Activated T-cell treated with anti-CD3 and anti-CD28 coated beads for 48 hours (primary cell): Measurements from ENCODE around the gene ADGRV1.

Experiments
- DNase-seq: peaks from one replicate; pipeline ENCODE4 v3.0.0-alpha.2; 2020; ENCODE audit warnings: low read depth

Gene ADGRV1

DNA sequence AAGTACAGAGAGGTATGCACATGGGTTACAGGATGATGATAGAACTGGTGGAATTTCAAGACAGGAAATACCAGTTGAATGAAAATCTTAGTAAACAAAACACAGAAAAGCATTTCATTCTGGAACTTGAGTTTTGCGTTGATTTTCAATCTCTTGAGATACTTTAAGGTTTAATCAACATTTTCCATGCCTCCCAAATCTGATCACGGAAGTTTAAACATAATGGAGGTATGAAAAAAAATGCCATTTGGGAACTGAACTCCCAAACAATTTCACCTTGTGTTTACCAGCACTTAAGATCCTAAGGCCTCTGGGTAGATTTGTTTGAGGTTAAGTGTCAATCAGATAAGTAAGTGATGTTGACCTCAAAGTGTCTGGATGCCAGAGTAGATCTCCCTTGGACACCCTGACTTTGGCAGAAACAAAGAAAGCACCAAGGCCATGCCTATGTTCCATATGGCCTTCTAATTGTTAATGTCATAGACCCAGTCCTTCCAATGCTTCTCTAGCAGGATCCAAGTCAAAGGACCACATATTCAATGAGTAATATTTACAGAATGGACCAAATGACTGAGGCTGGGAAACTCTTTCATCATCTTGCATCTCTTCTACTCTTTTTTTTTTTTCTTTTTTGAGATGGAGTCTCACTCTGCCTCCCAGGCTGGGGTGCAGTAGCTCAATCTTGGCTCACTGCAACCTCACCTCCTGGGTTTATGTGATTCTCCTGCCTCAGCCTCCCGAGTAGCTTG is 607.6 kb downstream of the ADGRV1 start:
- no peak for DNase-seq

DNA sequence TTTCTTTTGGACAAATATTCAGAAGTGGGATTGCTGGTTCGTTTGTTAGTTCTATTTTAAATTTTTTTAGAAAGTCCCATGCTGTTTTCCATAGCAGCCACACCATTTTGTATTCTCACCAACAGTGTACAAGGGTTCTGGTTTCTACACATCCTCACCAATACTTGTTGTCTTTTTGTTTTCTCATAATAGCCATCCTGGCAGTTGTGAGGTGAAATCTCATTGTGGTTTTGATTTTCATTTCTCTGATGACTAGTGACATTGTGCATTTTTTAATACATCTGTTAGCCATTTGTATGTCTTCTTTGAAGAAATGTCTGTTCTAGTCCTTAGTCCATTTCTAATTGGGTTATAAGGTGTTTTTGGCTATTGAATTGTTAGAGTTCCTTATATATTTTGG is 610.3 kb downstream of the ADGRV1 start:
- DNase-seq = no peak

DNA sequence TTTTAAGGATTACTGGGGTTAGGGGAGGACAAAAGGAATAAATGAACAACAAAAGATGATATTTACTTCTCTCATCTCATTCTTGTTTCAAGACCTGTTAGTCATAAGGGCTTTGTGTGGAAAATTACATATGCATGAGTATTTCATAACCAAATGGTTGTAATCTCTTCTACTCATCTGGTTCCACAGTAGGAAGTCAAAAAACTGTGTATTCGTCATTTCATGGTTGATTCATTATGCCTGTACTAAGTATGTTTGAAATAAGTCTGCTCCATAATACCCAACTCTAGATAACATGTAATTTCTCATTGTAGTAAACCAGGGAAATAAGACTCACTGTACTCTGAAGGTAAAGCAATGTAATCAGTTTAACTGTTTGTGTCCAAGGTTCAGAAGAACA is 611.7 kb downstream of the ADGRV1 start:
- no peak for DNase-seq

DNA sequence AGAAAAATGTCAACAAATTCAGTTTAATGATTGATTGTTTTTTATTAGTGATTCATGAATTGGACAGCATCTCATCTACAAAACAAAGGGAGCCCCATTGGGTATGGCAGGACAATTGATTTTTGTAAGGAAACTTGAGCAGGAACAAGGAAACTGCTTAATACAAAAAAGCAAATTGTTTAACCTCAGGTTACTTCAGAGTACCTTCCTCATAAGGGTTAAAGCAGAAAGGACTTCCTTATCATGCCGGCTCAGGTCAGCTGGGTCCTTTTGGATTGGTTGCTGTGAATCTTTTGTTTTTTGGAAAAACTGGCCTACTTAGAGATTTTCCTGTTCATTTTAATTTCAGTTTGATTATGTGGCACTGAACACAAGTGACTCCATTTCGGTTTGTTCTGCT is 612.7 kb downstream of the ADGRV1 start:
- DNase-seq = no peak

DNA sequence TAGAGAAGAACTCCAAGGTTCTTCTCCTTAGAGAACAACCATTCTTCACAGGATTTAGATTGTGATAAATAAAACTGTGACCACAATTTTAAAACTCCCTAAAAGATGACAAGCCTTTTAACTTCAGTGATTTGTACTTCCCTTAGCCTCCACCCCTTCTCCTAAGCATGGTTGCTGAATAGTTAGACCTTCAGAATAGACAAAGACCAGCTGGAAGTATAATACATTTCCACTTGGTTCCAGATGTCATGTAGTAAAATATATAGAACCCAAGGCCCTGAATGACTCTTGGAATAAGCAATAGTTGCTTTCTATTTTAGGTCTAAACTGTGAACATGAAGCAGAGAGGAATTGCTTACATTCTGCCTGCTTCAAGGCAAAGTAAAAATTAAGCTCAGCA is 615.8 kb downstream of the ADGRV1 start:
- DNase-seq = no peak

DNA sequence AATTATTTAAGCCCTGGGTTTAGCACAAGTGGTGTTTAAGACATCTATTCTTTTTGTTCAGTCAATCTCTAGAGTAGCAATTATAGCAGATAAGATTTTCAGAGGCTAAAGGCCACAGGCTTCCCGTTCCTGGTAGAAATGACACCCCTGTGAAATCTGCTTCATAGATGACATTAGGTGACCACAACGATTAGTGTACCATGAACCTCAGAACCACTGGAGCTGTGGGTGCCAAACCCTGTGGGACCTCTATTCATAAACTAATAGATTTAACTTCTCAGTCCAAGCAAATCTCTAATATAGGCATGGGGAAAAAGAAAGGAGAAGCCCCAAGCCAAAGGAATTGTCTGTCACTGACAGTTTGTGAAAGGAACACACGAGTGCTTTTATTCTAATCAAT is 617.1 kb downstream of the ADGRV1 start:
- no peak for DNase-seq

DNA sequence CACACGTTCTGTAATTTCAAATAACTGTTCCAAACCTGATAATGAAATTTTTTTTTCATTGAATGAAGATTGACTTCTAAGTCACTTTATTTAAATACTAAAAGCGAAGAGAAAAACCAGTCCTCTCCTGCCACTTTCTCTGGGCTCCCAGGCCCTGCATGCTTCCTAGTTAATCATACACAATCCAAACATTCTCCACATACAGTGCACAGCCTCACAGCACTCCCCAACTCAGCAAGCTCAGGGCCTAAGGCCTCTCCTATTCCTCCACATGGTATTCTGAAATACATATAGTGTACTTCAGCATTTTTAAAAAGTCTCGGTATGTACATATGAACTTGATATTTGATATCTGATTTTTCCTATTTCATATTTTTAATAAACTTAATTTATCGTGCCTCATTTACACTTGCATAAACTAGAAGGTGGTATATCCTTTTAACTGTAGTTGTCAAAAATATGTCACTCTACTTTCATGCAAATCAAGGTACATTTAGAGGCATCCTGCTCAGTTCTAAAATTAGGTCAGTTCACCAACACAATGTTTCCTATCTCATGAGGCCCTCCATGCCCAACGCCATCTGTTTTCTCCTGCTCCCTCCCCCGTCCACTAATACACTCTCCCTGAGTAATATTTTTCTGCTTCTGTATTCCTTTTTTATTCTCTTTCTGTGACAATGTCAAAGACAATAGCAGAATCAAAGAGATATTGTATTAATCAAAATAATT is 617.9 kb downstream of the ADGRV1 start:
- DNase-seq = no peak

DNA sequence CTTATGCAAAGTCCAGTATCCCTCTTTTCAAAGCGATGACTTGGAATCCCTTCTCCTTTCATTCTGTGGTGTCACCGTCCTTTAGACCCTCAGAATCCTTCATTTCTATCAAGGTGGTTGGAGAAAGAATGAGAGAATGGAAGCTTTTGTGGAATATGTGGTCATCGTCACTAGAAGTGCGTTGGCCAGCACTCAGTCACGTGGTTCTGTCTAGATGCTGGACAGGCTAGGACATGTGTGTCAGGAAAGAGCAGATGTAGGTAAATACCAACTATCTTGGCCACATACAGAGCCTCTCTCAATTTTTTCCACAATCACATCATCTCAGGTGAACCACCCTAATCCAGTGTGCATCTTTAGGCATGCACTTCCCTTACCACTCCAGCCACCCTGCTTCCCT is 618.5 kb downstream of the ADGRV1 start:
- no peak for DNase-seq

DNA sequence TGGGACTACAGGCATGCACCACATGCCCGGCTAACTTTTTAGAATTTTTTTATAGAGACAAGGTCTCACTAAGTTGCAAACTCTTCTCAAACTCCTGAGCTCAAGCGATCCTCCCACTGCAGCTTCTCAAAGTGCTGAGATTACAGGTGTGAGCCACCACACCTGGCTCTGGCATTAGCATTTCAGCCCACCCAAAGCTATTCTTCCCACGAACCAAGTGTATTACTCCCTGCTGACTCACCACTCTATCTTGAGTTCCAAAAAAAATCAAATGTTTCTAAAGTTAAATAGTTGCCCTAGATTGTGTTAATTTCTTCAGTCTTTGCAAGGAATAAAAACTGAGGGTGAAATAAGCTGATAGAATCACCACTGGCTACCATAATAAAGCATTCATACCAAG is 619.0 kb downstream of the ADGRV1 start:
- DNase-seq = no peak

DNA sequence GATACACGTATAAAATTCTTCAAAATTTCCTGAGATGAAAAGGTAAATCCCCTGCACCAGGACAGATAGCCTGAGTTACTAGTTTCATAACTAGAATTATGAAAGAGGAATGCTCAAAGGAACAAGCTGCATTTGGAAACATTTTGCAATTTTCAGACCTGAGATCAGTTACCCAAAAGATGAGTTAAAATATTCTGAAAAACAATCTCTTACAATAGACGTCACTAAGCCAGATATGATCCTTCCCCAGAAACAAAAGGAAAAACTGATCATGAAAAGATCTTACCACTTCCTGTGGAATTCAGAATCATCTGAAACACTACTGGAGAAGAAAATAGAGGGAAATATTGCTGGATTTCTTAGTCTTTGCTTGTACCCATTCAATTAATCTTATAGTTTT is 619.9 kb downstream of the ADGRV1 start:
- no peak for DNase-seq

DNA sequence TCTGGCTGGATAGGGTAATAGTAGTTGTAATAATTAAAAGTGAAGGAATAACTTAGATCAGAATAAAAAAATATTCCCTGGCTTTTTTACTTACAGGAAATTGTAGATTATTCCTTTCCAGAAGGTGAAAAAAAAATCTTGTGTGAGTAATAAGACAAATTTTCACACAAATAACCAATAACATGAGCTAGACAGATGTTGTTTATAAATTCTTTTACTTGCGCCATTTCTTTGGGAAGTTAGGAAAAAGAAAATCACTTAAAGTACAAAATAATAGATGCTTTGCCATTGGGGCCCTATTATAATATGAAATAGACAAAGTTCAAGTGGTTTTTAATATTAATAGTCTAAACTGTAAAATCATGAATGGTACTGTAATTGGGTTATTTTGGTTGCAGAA is 620.4 kb downstream of the ADGRV1 start:
- DNase-seq = no peak

DNA sequence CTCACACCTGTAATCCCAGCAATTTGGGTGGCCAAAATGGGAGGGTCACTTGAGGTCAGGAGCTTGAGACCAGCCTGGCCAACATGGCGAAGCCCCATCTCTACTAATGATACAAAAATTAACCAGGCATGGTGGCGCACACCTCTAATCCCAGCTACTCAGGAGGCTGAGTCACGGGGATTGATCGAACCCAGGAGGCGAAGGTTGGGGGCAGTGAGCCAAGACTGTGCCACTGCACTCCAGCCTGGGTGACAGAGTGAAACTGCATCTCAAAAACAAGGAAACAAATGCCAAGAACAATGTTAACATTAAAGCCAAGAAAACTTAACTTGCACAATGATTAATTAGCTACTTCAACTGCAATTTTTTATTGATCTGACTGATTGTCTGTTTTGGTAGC is 621.9 kb downstream of the ADGRV1 start:
- DNase-seq = no peak

DNA sequence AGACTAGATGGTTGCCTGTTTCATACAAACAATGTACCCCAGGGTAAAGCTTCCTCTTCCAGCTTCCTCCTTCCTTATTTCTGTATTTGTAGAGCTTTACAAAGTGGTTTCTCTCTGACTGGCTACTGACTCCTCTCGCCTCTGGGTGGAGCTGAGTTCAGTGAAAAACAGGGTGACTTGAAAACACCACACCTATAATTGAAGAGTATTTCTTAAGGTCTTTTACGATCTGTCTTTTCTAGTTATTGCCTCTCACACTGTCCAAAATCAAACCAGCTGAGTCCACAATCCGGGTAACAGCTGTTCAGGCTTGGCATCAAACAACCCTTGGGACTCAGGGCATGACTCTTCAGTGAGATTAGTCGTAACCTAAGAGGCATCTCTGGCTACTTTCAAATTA is 624.2 kb downstream of the ADGRV1 start:
- DNase-seq = no peak

DNA sequence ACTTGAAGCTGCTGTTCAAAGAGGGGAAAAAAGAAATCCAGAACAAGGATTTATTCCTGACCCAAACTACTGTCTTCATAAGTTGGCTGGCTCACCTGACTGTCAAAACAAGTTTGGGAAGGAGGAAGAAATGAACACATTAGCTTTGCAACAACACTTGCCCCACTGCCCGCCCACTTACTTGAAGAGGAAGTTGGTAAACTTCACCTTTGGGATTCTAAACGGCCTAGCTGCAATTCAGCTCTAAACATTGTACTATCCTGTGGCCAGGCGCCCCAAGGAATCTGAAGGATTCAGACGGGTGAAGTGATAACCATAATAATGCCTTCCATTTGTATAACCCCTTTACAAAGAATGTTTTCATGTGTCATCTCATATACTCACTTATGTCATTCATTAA is 625.1 kb downstream of the ADGRV1 start:
- DNase-seq = no peak

DNA sequence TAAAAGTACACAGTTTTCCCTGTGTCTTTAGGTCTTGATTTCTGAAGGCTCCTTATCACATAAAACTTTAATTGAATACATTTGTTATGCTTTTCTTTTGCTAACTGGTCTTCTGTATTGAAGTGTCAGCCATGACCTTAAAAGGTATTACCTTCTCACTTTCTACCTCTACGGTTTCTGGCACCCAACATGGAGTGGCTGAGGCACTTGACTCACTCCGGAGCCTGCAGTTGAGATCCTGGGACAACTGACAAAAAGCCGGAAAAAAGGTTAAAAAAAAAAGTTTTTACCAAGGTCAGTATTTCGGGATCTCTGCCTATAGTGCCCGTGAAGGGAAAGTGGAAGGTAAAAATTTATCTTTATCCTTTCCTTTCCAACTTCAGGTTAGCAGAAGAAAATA is 627.5 kb downstream of the ADGRV1 start:
- DNase-seq = no peak

DNA sequence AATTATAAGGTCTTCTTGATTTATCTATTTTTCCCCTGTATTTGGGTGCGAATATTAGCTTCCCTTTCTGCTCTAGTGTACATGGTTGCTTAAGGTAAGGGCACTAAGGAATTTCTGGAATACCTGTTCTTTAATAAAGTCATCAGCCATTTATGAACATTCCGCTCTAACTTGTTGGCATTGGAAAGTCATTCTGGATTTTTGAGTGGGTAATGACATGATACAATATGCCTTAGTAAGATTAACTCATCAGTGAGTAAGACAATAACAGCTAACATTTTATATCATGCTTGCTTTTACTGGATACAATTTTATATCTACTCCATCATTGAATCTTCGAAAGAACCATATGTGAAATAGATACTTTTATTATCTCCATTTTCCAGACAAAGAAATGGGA is 628.4 kb downstream of the ADGRV1 start:
- no peak for DNase-seq

DNA sequence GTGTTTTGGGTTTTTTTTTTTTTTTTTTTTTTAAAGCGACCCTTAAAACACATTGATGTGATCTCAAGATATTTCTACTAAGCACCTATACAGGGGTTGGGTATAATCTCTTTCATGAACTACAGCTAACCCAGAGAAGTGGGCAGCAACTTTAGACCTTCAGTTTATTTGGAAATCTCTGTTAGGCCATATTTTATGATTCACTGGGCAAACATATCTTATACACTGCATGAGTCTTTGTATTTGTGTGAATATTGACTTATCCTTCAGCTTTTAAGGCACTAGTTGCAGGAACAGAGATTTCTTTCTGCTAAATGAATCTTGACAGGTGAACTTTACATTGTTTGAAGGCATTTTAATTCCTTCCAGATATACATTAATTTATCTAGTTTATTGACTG is 630.2 kb downstream of the ADGRV1 start:
- DNase-seq = no peak

DNA sequence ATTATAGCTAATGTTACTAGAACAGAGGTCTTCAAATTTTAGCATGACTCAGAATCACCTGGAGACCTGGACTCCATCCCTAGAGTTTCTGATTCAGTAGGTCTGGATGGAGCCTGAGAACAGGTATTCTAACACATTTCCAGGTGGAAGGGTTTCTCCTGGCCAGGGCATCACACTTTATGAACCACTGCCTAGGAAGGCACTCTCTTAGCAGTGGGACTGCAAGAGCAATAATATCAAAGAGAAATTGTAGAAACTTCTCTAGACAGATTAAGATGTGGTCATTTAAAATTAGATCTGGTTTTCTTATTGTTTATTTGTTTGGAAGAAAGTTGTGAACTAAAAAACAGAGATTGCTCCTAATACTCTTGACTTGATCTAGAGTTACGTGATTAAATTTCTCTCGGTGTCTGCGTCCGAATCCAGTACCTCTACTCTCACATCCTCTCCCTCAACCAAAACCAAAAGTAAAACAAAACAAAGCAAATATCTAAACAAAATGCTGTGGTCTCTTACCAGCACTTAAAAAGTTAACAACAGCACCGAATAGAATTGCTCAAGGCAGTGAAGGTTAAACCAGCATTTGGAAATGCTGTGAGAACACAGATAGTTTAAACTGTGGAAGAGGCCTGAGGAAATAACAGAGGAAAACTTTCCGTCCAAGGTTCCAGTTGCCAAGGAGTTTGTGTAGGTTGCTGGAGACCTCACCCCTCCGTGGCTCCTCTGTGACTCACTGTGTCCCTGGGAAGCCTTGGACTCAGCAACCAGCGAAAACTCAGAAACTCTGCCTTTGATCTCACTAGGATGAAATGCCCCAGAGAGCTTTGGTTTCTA is 631.1 kb downstream of the ADGRV1 start:
- no peak for DNase-seq

DNA sequence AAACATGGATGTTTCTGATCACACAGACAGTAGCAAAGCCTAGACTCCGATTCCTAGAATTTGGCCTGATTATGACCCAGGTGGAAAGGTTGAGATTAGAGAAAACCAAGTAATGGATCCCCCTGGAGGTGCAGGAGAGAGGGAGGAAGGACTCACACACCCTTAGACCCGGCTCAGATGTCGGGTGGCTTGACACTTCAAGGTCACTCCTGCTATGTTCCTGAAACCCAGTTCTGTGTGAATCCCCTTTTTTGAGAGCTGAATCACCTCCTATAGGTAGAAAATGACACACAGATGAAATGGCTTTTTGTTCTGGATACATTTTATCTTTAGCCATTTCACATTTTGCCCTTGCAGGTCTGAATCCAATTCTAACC is 631.7 kb downstream of the ADGRV1 start:
- DNase-seq = no peak

DNA sequence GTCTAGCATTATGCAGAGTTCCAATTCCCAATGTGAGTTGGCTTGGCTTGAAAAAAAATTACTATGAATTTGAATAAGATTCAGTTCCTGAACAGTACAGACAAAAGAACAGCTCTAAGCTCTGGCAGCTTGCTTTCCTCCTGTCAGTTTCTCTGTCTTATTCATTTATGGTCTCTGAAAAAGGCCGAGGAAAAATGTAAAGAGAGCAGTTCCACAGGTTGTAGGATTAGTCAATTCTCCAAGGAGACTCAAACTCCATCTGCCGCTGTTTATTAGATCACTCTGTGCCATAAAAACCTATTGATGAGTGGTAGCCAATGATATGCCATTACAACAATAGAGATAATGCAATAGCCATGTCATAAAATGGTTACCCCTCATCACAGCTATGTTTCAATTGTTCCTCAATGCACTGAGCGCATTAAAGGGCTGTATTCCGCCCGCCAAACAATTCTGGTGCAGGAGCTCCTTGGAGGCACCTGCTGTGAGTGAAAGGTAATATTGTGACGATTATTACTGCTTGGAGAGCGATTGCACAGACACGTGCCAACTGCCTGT is 636.3 kb downstream of the ADGRV1 start:
- no peak for DNase-seq

DNA sequence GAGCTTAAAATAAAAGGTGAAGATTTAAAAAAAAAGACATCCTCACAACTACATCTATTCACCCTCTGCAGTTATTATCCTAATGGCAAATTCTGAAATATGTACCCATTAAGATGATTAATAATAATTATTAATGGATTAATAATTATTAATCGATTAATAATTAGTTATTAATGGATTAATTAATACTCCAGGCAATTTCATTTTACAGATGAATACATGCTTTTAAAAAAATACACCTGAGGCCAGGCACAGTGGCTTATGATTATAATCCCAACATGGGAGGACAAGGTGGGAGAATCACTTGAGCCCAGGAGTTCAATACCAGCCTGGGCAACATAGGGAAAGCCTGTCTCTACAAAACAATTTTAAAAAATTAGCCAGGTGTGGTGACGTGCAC is 642.1 kb downstream of the ADGRV1 start:
- no peak for DNase-seq

DNA sequence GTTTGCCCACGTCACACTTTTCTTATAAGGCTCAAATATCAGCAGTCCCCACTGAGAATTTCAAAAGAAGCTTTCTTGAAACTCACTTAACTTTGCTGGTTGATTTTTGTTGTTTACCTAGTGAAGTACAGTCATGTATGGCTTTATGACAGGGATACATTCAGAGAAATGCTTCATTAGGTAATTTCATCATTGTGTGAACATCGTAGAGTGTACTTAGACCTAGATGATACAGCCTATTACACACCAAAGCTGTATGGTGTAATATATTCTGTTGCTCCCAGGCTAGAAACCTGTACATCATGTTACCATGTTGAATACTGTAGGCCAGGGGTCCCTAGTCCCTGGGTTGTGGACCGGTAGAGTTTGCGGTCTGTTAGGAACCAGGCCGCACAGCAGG is 647.5 kb downstream of the ADGRV1 start:
- DNase-seq = no peak

DNA sequence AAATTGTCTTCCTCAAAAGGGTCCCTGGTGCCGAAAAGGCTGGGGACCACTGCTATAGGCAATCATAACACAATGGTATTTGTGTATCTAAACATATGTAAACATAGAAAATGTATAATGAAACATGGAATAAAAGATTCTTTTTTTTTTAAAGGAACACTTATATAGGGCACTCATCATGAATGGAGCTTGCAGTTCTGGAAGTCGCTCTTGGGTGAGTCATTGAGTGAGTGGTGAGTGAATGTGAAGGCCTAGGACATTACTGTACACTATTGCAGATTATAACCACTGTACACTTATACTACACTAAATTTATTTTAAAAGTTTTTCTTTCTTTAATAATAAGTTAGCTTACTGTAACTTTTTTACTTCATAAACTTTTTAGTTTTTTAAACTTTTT is 648.1 kb downstream of the ADGRV1 start:
- DNase-seq = no peak
